Activated T-cell treated with anti-CD3 and anti-CD28 coated beads, Interleukin-2, amount 50 U/mL, for 24 hours (primary cell): ENCODE results near the gene PLCB1.
"Not testable (repeated sequence)": the region's sequence is repeated elsewhere in the genome, so short reads cannot be mapped to it uniquely, and the experiment has no call there.

Experiments
- DNase-seq: peaks from one replicate; pipeline ENCODE4 v3.0.0-alpha.2; 2020
- H3K27ac Mint-ChIP-seq: 2 replicates; pipeline ENCODE4 v1.8.0; 2020; ENCODE audit warnings: mild to moderate bottlenecking, mixed read lengths
- H3K27me3 Mint-ChIP-seq: 2 replicates; pipeline ENCODE4 v1.8.0; 2020; ENCODE audit warnings: mixed read lengths
- H3K36me3 Mint-ChIP-seq: 2 replicates; pipeline ENCODE4 v1.8.0; 2020; ENCODE audit warnings: low read depth, mixed read lengths
- H3K4me1 Mint-ChIP-seq: 2 replicates; pipeline ENCODE4 v1.8.0; 2020; ENCODE audit warnings: low read depth, mixed read lengths
- H3K4me3 Mint-ChIP-seq: 2 replicates; pipeline ENCODE4 v1.8.0; 2020; ENCODE audit warnings: mild to moderate bottlenecking, moderate library complexity, mixed read lengths
- H3K9me3 Mint-ChIP-seq: 2 replicates; pipeline ENCODE4 v1.8.0; 2020; ENCODE audit warnings: mixed read lengths

Gene PLCB1

GRCh38 chr20:8435285-8436035 is 303.4 kb downstream of the PLCB1 start:
- no peak overlapping the region for H3K27ac Mint-ChIP-seq
- DNase-seq, result no peak
- H3K27me3 Mint-ChIP-seq, result no peaks in the 10 kb centered on the region

GRCh38 chr20:8436938-8437337 is 304.9 kb downstream of the PLCB1 start:
- H3K9me3 Mint-ChIP-seq, H3K4me3 Mint-ChIP-seq, DNase-seq, H3K36me3 Mint-ChIP-seq, H3K4me1 Mint-ChIP-seq, H3K27me3 Mint-ChIP-seq, H3K27ac Mint-ChIP-seq: not testable (repeated sequence)

More at GRCh38 chr20:8435285-8436035, 303.4 kb downstream of the PLCB1 start:
- Mint-ChIP-seq H3K36me3 (no peaks in the 10 kb centered on the region), H3K4me1 (no peaks in the 10 kb centered on the region), H3K9me3 (no peaks in the 10 kb centered on the region), H3K4me3 (no peak overlapping the region)

DNA sequence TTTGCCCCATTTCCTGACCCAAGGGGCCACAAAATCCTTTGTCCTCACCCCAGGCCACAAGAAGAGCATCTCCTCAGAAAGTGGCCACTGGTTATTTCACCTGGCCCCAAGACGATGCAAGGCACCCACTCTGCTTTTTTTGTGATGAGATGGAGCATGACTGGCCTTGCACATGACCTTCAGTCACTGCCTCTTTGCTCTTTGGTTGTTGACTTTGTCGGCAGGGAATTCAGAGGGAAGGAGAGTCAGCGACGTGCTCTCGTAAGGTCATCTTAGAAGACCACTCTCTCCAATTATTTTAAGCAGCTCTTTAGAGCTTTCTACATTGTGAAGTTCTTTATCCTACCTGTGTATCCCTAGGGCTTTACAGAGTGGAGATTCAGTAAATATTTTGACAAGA is 306.7 kb downstream of the PLCB1 start:
- Mint-ChIP-seq H3K4me1 (no peaks in the 10 kb centered on the region), H3K9me3 (no peaks in the 10 kb centered on the region), H3K4me3 (no peak overlapping the region), H3K36me3 (no peaks in the 10 kb centered on the region), H3K27ac (no peak overlapping the region), H3K27me3 (no peaks in the 10 kb centered on the region)
- DNase-seq, result no peak

DNA sequence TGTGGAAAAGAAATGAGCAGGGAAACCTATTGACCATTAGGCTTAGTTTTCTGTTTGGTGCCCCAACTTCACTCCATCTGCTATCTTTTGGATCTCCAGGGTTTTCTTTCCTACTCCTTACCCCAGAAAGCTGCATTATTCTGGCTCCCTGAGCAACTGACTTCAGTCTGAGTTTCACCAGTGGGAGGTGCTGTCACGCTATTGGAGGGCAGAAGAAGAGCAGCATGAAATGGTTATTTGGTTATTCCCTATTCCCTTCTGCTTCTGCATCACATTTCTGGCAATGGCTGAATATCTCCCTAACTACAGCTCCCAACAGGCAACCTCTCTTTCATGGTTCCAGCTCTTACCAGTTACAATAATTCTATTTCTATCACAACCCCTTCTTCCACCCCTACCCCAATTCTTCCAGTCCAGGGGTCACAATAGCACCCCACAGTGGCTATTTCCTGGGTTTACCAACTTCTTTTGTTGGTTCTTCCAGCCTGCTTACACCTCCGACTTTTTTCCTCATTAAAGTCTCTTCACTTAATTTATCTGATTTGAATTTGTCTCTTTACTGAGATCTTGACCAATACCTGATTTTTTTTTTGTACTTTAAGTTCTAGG is 311.5 kb downstream of the PLCB1 start:
- H3K4me3 Mint-ChIP-seq, result no peak overlapping the region
- DNase-seq, result no peak
- no peaks in the 10 kb centered on the region for H3K27me3 Mint-ChIP-seq
- H3K36me3 Mint-ChIP-seq, result no peaks in the 10 kb centered on the region
- H3K27ac Mint-ChIP-seq, result no peak overlapping the region
- no peaks in the 10 kb centered on the region for H3K4me1 Mint-ChIP-seq
- H3K9me3 Mint-ChIP-seq, result no peaks in the 10 kb centered on the region

GRCh38 chr20:8447262-8448120 is 315.4 kb downstream of the PLCB1 start:
- Mint-ChIP-seq H3K4me1 (no peaks in the 10 kb centered on the region), H3K4me3 (no peak overlapping the region), H3K36me3 (no peaks in the 10 kb centered on the region), H3K27me3 (no peaks in the 10 kb centered on the region), H3K9me3 (no peaks in the 10 kb centered on the region), H3K27ac (no peak overlapping the region)
- no peak for DNase-seq

DNA sequence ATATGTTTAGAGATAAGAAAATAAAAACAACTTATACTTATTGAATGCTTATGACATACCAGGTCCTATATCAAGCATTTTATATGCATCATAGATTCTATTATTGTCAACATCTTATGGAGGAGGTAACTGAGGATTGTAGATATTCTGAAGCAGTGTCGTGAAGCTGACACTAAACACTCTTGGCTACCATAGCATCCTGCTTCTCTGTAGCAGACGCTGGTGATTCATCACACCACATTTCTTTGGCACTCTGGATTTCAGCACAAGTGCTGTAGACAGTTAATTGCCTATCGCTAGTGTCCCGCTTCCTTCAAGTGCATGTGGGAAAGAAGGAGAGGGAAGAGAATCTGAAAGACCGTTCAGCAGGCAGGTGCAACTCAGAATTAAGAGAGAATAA is 317.1 kb downstream of the PLCB1 start:
- Mint-ChIP-seq H3K27ac (no peak overlapping the region), H3K27me3 (no peaks in the 10 kb centered on the region), H3K4me1 (peaks cover 2% of the 10 kb centered on the region), H3K4me3 (no peak overlapping the region), H3K36me3 (no peaks in the 10 kb centered on the region), H3K9me3 (no peaks in the 10 kb centered on the region)
- DNase-seq, result no peak

DNA sequence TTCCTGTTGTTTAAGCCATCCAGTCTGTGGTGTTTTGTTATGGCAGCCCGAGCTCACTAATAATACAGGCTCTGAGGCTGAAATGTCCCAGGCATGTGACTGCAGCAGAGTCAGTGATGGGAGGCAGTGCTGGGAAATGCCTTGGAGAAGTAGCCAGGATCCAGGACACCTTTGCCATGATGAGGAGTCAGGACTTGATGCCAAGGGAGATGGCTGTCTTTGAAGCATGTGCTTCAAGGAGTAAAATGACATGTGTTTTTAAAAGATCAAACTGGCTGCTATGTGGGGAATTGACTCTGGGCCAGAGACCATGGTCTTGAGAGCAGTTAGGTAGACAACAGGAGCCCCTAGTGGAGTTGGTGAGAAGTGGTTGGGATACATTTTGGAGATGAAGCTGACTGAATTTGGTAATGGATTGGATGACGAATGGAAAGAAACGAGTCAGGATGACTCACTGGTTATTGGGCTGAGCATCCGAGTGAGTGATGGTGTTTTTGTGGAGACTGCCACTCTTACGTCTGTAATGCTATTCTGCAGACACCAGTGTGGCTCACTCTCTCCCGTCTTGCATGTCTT is 322.2 kb downstream of the PLCB1 start:
- no peaks in the 10 kb centered on the region for H3K36me3 Mint-ChIP-seq
- H3K27ac Mint-ChIP-seq, result peak overlapping the region; percentile 15
- H3K4me3 Mint-ChIP-seq, result no peak overlapping the region
- H3K4me1 Mint-ChIP-seq, result peaks cover 7% of the 10 kb centered on the region
- DNase-seq, result no peak
- H3K9me3 Mint-ChIP-seq, result no peaks in the 10 kb centered on the region
- H3K27me3 Mint-ChIP-seq, result no peaks in the 10 kb centered on the region

DNA sequence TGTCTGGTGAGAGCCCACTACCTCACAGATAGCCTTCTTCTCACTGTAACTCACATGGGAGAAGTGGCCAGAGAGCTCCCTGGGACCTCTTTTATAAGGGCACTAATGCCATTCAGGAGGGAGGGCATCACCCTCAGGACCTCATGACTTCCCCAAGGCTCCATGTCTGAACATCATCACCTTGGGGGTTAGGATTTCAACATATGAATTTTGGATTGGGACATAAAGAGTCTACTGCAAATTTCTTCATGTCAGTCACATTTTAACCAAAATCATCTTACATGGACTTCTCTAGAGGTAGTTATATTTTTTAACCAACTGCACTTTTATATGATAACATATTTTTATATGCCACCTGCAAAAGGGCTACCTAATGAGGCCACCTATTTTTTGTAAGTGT is 324.7 kb downstream of the PLCB1 start:
- no peak for DNase-seq
- Mint-ChIP-seq H3K9me3 (no peaks in the 10 kb centered on the region), H3K27me3 (no peaks in the 10 kb centered on the region), H3K4me3 (no peak overlapping the region), H3K36me3 (no peaks in the 10 kb centered on the region), H3K27ac (no peak overlapping the region), H3K4me1 (peaks cover 7% of the 10 kb centered on the region)

- H3K4me3 Mint-ChIP-seq, result no peak overlapping the region
- no peak overlapping the region for H3K27ac Mint-ChIP-seq
- no peaks in the 10 kb centered on the region for H3K36me3 Mint-ChIP-seq
- H3K4me1 Mint-ChIP-seq, result peaks cover 7% of the 10 kb centered on the region
- H3K9me3 Mint-ChIP-seq, result no peaks in the 10 kb centered on the region
- H3K27me3 Mint-ChIP-seq, result no peaks in the 10 kb centered on the region
- no peak for DNase-seq
These were observed 325.9 kb downstream of the PLCB1 start for GRCh38 chr20:8457978-8458377.

- Mint-ChIP-seq H3K36me3 (no peaks in the 10 kb centered on the region), H3K4me1 (no peaks in the 10 kb centered on the region), H3K27me3 (no peaks in the 10 kb centered on the region), H3K4me3 (no peak overlapping the region), H3K27ac (no peak overlapping the region), H3K9me3 (peaks cover 15% of the 10 kb centered on the region)
- DNase-seq, result no peak
These were observed 329.1 kb downstream of the PLCB1 start for GRCh38 chr20:8461186-8461585.

- DNase-seq, result no peak
These were observed 332.3 kb downstream of the PLCB1 start for GRCh38 chr20:8464368-8464767.

DNA sequence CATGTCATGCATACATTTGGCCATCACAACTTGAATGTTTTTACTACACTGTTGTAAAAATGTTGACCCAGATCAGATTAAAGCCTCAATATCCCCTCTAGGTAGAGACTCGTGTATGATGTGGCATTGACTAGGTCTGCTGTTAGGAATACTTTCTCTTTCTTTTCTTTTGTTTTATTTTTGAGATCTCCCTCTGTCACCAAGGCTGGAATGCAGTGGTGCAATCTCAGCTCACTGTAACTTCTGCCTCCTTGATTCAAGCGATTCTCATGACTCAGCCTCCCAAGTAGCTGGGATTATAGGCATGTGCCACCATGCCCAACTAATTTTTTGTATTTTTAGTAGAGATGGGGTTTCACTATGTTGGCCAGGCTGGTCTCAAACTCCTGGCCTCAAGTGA is 334.7 kb downstream of the PLCB1 start:
- H3K27ac Mint-ChIP-seq, H3K4me1 Mint-ChIP-seq, H3K27me3 Mint-ChIP-seq, DNase-seq, H3K4me3 Mint-ChIP-seq, H3K36me3 Mint-ChIP-seq: not testable (repeated sequence)
- H3K9me3 Mint-ChIP-seq, result peaks cover 15% of the 10 kb centered on the region

More at GRCh38 chr20:8464368-8464767, 332.3 kb downstream of the PLCB1 start:
- H3K9me3 Mint-ChIP-seq, result peaks cover 15% of the 10 kb centered on the region
- H3K27ac Mint-ChIP-seq, result no peak overlapping the region
- H3K27me3 Mint-ChIP-seq, result no peaks in the 10 kb centered on the region
- no peaks in the 10 kb centered on the region for H3K4me1 Mint-ChIP-seq
- H3K4me3 Mint-ChIP-seq, result no peak overlapping the region
- no peaks in the 10 kb centered on the region for H3K36me3 Mint-ChIP-seq

DNA sequence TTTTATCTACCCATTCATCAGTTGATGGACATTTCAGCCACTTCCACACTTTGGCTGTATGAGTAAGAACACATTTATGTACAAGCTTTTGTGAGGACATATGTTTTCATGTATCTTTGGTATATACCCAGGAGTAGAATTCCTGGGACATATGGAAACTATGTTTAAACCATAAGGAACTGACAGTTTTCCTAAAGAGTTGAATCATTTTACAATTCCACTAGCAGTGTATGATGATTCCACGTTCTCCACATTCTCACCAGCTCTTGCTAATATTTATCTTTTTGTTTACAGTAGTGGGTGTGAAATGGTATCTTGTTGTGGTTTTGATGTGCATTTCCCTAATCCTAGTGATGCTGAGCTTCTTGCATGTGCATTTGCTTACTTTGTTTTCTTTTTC is 338.1 kb downstream of the PLCB1 start:
- H3K4me3 Mint-ChIP-seq, result no peak overlapping the region
- peaks cover 2% of the 10 kb centered on the region for H3K27me3 Mint-ChIP-seq
- DNase-seq, result no peak
- H3K9me3 Mint-ChIP-seq, result peaks cover 3% of the 10 kb centered on the region
- H3K27ac Mint-ChIP-seq, result no peak overlapping the region
- H3K36me3 Mint-ChIP-seq, result no peaks in the 10 kb centered on the region
- no peaks in the 10 kb centered on the region for H3K4me1 Mint-ChIP-seq

DNA sequence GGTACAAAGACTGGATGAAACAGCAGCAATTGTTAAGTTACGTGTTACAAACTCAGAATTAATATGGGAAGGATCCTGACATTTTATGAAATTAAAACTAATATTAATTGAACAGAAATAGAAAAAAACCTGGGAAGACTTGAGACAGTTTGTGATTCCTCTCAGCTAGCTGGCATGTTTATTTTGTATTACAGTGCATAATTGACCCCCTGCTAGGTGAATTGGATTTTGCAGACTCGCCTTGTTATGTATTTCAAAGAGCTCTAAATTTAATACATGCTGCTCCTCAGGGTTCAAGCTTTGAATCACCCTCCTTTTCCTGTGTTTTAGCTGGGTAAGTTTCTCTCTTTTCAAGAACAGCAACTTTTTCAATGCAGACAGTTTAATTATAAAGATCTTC is 339.4 kb downstream of the PLCB1 start:
- no peak for DNase-seq
- Mint-ChIP-seq H3K27ac (no peak overlapping the region), H3K9me3 (no peaks in the 10 kb centered on the region)

More for the DNA sequence above, 339.4 kb downstream of the PLCB1 start:
- Mint-ChIP-seq H3K4me3 (no peak overlapping the region), H3K27me3 (peaks cover 2% of the 10 kb centered on the region), H3K4me1 (no peaks in the 10 kb centered on the region), H3K36me3 (no peaks in the 10 kb centered on the region)
